Measurements from ENCODE around the gene SCLY.
"Not testable (repeated sequence)": the region's sequence is repeated elsewhere in the genome, so short reads cannot be mapped to it uniquely, and the experiment has no call there.

Gene SCLY

GRCh38 chr2:238042849-238043584 is 17.8 kb upstream of the SCLY start:
- CTCF ChIA-PET, result interaction anchor here (1.0 kb wide), 1 partner anchor 19 kb away, joined by 4 read pairs; no protein-coding TSS in a partner anchor
- POLR2A ChIA-PET, result no interaction called here
- TF ChIP-seq CTCF (IDR thresholded peaks at IDR 0.05; ENCODE audit: insufficient read depth, low read length, missing control alignments), result no peak

GRCh38 chr2:238043851-238044250 is 16.9 kb upstream of the SCLY start:
- ChIA-PET CTCF (interaction anchor here (1.0 kb wide), 1 partner anchor 18 kb away, joined by 4 read pairs; no protein-coding TSS in a partner anchor), POLR2A (no interaction called here)
- no peak for TF ChIP-seq CTCF (IDR thresholded peaks at IDR 0.05; ENCODE audit: insufficient read depth, low read length, missing control alignments)
- H3K4me3 ChIP-seq (ENCODE audit: low read depth, low read length), result no peak overlapping the region
- DNase-seq (ENCODE audit: low read depth, low spot score), result no peak

More at GRCh38 chr2:238042849-238043584, 17.8 kb upstream of the SCLY start:
- H3K4me3 ChIP-seq (ENCODE audit: low read depth, low read length), result no peak overlapping the region
- no peak for DNase-seq (ENCODE audit: low read depth, low spot score)

GRCh38 chr2:238045575-238045974 is 15.2 kb upstream of the SCLY start:
- H3K4me3 ChIP-seq (ENCODE audit: low read depth, low read length), result no peak overlapping the region
- POLR2A ChIA-PET, result no interaction called here
- CTCF ChIA-PET, result no interaction called here
- no peak for DNase-seq (ENCODE audit: low read depth, low spot score)
- TF ChIP-seq CTCF (IDR thresholded peaks at IDR 0.05; ENCODE audit: insufficient read depth, low read length, missing control alignments), result no peak

- CTCF ChIA-PET, result interaction anchor here (1.1 kb wide), 1 partner anchor 217 kb away, joined by 3 read pairs; no protein-coding TSS in a partner anchor
- TF ChIP-seq CTCF (IDR thresholded peaks at IDR 0.05; ENCODE audit: insufficient read depth, low read length, missing control alignments), result no peak
- no peak overlapping the region for H3K4me3 ChIP-seq (ENCODE audit: low read depth, low read length)
- POLR2A ChIA-PET, result no interaction called here
- no peak for DNase-seq (ENCODE audit: low read depth, low spot score)
Observed at GRCh38 chr2:238046725-238047270, 14.0 kb upstream of the SCLY start.

GRCh38 chr2:238053191-238053776 is 7.5 kb upstream of the SCLY start:
- no peak overlapping the region for H3K4me3 ChIP-seq (ENCODE audit: low read depth, low read length)
- CTCF ChIA-PET, result interaction anchor here (1.0 kb wide), 1 partner anchor 12 kb away, joined by 3 read pairs; no protein-coding TSS in a partner anchor
- DNase-seq (ENCODE audit: low read depth, low spot score), result no peak
- TF ChIP-seq CTCF (IDR thresholded peaks at IDR 0.05; ENCODE audit: insufficient read depth, low read length, missing control alignments), result no peak
- POLR2A ChIA-PET, result no interaction called here

- ChIA-PET POLR2A (interaction anchor here (0.7 kb wide), 1 partner anchor 502 kb away, joined by 3 read pairs; no protein-coding TSS in a partner anchor), CTCF (interaction anchor here (0.6 kb wide), 1 partner anchor 58 kb away, joined by 3 read pairs; no protein-coding TSS in a partner anchor)
- no peak for TF ChIP-seq CTCF (IDR thresholded peaks at IDR 0.05; ENCODE audit: insufficient read depth, low read length, missing control alignments)
- no peak overlapping the region for H3K4me3 ChIP-seq (ENCODE audit: low read depth, low read length)
- no peak for DNase-seq (ENCODE audit: low read depth, low spot score)
Observed at GRCh38 chr2:238055841-238056240, 5.0 kb upstream of the SCLY start.

- H3K4me3 ChIP-seq (ENCODE audit: low read depth, low read length); DNase-seq (ENCODE audit: low read depth, low spot score); POLR2A ChIA-PET; CTCF ChIA-PET: not testable (repeated sequence)
Observed at GRCh38 chr2:238057696-238058575, 2.9 kb upstream of the SCLY start.
